Skeletal muscle tissue (tissue), 4 donors: ENCODE data around the gene PAK3. TPM values are rescaled to one million over a fixed set of nuclear protein-coding genes. Genes with fewer than 3 reads are reported as not detected.
A peak's percentile ranks its signal among the peaks of the same experiment; 100 is the strongest.

Experiments used
- H3K27ac ChIP-seq: one replicate; pipeline ENCODE4 v1.7.0; 2013; ENCODE audit warnings: mild to moderate bottlenecking, low read depth, low read length, inconsistent platforms
- H3K27me3 ChIP-seq, 3 donors: one replicate each; pipeline ENCODE4 v1.7.0; 2013; ENCODE audit warnings: low read length in 3 of 3; ENCODE audit not compliant: control insufficient read depth in 3 of 3, insufficient read depth in 3 of 3
- H3K36me3 ChIP-seq, 3 donors: one replicate each; pipeline ENCODE4 v1.7.0; 2013; ENCODE audit warnings: low read length in 3 of 3; ENCODE audit not compliant: control insufficient read depth in 3 of 3, insufficient read depth in 3 of 3
- H3K4me1 ChIP-seq, 3 donors: one replicate each; pipeline ENCODE4 v1.7.0; 2013; ENCODE audit warnings: low read length in 3 of 3, mild to moderate bottlenecking in 3 of 3; ENCODE audit not compliant: control insufficient read depth in 3 of 3, insufficient read depth in 3 of 3
- H3K4me3 ChIP-seq, 3 donors: one replicate each; pipeline ENCODE4 v1.7.0; 2013; ENCODE audit warnings: low read length in 3 of 3
- H3K9ac ChIP-seq, 3 donors: one replicate each; pipeline ENCODE4 v1.7.0; 2013; ENCODE audit warnings: low read length in 3 of 3, mild to moderate bottlenecking in 3 of 3, moderate library complexity in 2 of 3, low read depth in 1 of 3
- H3K9me3 ChIP-seq, 3 donors: one replicate each; pipeline ENCODE4 v1.7.0; 2013; ENCODE audit warnings: low read length in 3 of 3; ENCODE audit not compliant: control insufficient read depth in 3 of 3
- total RNA-seq: library from RNA; depleted of rRNA; stranded (reverse); fragments of >200 nt; gene quantifications from one replicate; pipeline ENCODE4 v1.2.3, GENCODE V29; 2014
- donor health status: Osteomylitis.

Gene PAK3
- 4.7 TPM for total RNA-seq

DNA sequence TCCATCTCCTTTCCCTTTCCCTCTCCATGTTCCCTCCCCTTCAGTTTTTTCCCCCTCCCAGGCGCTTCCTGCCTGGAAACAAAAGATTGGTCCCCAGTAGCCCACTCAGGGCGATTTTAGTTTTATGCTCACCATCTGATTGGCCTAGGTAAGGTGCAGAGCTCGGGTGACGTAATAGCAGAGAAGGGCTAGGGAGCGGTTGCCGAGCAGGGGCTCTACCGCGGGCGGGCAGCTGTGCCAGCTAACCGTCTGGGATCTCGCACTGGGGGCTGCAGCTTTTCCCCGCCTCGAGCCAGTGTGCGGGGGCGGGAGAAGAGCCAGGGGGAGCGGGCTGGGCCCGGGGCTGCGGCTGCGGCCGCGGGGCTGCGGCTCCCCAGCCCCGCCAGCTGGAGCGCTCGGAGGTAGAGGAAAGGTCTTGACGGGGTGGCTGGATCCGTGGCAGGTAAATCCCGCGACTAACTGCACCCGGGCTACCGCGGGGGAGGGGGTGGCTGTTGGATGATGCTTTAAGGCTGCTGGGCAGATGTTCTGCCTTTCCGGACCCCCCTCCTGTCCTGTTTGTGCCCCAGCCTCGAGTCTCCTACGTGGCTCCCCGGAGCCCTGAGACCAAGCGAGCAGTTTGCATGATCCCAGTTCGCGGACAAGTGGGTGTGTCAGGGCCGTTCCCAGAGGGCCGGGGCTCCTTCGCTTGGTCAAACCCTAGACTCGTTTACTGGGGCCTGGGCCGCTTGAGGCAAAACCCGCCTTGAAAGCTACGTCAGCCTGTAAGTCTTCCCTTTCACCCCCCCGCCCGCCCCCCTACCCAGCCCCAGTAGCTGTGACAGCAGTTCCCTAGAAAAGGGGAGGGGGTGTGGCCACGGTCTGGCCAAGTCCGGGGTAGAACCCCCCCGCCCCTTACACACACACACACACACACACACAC lies at the start of gene PAK3:
Gene PAK3, plus strand, starts transcription at position 218 of the 922 bp plus-strand sequence. CDS start 26,913 bp downstream, outside the sequence.
- Histone ChIP-seq H3K4me3 (peak within 1 kb of the TSS; percentile 49 to 72 (median 57)), H3K4me1 (no peaks in the 10 kb centered on the region), H3K9ac (peak within 1 kb of the TSS in 1 of 3 donors; percentile 54), H3K27me3 (peaks cover 0 to 16% (median 0%) of the 10 kb centered on the region in 3 donors), H3K9me3 (no peaks in the 10 kb centered on the region), H3K36me3 (no peaks in the 10 kb centered on the region), H3K27ac (peak within 1 kb of the TSS; percentile 58)

DNA sequence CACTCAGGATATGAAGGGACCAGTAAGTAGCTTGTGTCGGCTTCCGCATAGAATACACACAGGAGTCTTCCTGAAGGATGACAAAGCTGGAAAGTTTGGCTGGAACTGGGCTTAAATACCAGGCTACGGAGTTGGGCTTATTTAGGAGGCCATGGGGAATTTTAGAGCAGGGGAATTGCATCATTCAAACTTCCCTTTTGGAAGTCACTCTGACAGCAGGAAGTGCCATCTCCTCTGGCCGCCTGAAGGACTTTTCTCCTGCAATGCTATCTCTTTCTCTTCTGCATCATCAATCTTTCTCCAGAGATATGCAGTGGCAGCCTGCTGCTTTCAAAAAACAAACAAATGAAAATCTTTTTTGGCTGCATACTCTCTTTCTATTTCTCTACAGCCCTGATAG lies 48.4 kb upstream of the PAK3 start:
- Histone ChIP-seq H3K4me1 (no peaks in the 10 kb centered on the region), H3K36me3 (no peaks in the 10 kb centered on the region), H3K9me3 (no peaks in the 10 kb centered on the region), H3K4me3 (no peak overlapping the region), H3K9ac (no peak overlapping the region), H3K27ac (no peak overlapping the region), H3K27me3 (peaks cover 0 to 10% (median 0%) of the 10 kb centered on the region in 3 donors)

- Histone ChIP-seq H3K36me3 (no peaks in the 10 kb centered on the region), H3K9ac (no peak overlapping the region), H3K4me3 (no peak overlapping the region), H3K9me3 (no peaks in the 10 kb centered on the region), H3K27me3 (peaks cover 0 to 3% (median 0%) of the 10 kb centered on the region in 3 donors), H3K4me1 (no peaks in the 10 kb centered on the region), H3K27ac (no peak overlapping the region)
Measured at GRCh38 chrX:111052478-111052877, 43.5 kb upstream of the PAK3 start.

GRCh38 chrX:111071542-111072277 lies 24.3 kb upstream of the PAK3 start:
- H3K4me3 ChIP-seq, result no peak overlapping the region
- H3K36me3 ChIP-seq, result no peaks in the 10 kb centered on the region
- no peak overlapping the region for H3K27ac ChIP-seq
- no peak overlapping the region for H3K9ac ChIP-seq
- H3K27me3 ChIP-seq, result peaks cover 0 to 13% (median 0%) of the 10 kb centered on the region in 3 donors
- no peaks in the 10 kb centered on the region for H3K4me1 ChIP-seq
- H3K9me3 ChIP-seq, result no peaks in the 10 kb centered on the region

DNA sequence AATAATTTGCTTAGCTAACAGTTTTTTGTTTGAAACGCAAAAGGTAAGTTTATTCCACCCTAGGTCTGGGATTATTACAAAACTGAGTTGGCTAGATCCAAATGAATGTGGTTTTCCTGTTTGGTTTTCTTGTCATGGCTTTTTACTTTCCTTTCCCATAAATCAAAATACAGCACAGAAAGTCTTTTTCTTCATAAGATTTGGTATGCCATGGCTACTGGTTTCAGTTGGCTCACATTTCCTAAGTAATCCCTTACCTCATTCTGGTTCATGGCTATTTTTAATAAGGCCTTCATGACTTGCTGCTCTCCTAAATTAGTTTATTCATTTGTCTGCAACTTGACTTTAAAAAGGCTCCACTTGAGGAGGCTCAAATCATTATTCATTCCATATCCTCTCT lies 12.9 kb upstream of the PAK3 start:
- Histone ChIP-seq H3K36me3 (no peaks in the 10 kb centered on the region), H3K9me3 (no peaks in the 10 kb centered on the region), H3K27me3 (peaks cover 0 to 4% (median 0%) of the 10 kb centered on the region in 3 donors), H3K9ac (no peak overlapping the region), H3K27ac (no peak overlapping the region), H3K4me3 (no peak overlapping the region), H3K4me1 (no peaks in the 10 kb centered on the region)

- H3K27ac ChIP-seq, result no peak overlapping the region
- no peaks in the 10 kb centered on the region for H3K4me1 ChIP-seq
- no peak overlapping the region for H3K9ac ChIP-seq
- H3K27me3 ChIP-seq, result peaks cover 0 to 18% (median 5%) of the 10 kb centered on the region in 3 donors
- H3K36me3 ChIP-seq, result no peaks in the 10 kb centered on the region
- no peak overlapping the region for H3K4me3 ChIP-seq
- H3K9me3 ChIP-seq, result no peaks in the 10 kb centered on the region
Measured at GRCh38 chrX:111086591-111087006, 9.4 kb upstream of the PAK3 start.

DNA sequence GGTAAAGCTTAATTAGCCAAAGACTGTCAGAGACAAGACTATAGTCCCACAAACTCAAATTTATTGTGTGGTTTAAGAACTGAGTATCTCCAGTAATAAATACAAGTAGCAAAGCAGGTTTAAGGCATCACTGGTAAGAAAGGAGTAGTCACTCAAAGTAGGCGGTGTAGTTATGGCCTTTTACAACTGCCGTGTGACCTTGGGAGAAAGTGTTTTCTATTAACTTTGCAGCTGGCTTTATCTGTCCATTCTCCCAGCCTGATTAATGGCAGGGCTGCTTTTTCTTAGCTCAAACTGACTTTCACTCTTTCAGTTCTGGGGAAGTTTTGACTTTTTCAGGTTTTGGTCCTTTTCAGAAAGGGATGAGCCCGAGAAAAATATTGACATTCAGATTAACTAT lies 7.4 kb upstream of the PAK3 start:
- no peak overlapping the region for H3K9ac ChIP-seq
- H3K9me3 ChIP-seq, result no peaks in the 10 kb centered on the region
- H3K4me3 ChIP-seq, result no peak overlapping the region
- no peak overlapping the region for H3K27ac ChIP-seq
- no peaks in the 10 kb centered on the region for H3K4me1 ChIP-seq
- no peaks in the 10 kb centered on the region for H3K36me3 ChIP-seq
- H3K27me3 ChIP-seq, result peaks cover 0 to 22% (median 5%) of the 10 kb centered on the region in 3 donors

DNA sequence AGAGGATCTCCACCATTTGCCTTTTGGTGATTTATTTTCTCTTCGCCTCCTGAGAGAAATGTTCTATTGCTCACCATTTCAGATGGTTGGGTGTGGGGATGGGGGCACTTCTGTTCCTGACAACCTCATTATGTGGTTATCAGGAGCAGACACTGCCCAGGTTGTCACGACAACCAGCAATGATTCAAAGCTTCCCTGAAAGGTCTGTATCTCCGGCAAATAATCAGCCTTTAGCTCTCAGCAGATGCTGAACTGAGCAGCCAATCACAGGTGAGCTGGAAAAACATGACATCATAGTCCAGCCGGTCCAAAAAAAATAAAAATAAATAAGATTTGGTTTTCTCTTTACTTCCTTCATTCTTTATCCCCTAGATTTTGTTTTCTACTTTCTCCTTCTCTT lies 5.5 kb upstream of the PAK3 start:
- H3K27ac ChIP-seq, result no peak overlapping the region
- no peaks in the 10 kb centered on the region for H3K36me3 ChIP-seq
- H3K4me3 ChIP-seq, result no peak overlapping the region
- no peak overlapping the region for H3K9ac ChIP-seq
- H3K27me3 ChIP-seq, result peaks cover 0 to 23% (median 5%) of the 10 kb centered on the region in 3 donors
- no peaks in the 10 kb centered on the region for H3K4me1 ChIP-seq
- no peaks in the 10 kb centered on the region for H3K9me3 ChIP-seq

DNA sequence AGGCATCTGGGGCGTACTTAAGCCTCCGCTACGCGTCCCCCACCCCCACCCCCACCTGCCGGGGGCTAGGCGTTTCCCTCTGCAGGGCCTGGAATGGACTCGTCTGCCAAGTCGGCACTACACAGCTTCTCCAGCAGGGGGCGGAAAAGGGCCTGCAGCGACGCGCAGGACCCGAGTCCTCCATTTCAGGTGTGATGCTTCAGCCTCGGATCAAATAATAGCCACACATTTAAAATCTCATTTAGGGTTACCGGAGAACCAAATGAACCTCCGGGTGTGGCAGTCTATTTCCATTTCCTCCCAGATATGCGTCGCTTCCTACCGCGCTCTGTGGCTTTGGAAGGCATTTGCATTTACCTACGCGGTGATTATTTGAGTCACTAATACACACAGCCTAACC lies 2.9 kb downstream of the PAK3 start:
- Histone ChIP-seq H3K9me3 (no peaks in the 10 kb centered on the region), H3K4me1 (no peaks in the 10 kb centered on the region), H3K27ac (no peak overlapping the region), H3K27me3 (peaks cover 0 to 10% (median 0%) of the 10 kb centered on the region in 3 donors), H3K4me3 (no peak overlapping the region), H3K36me3 (no peaks in the 10 kb centered on the region), H3K9ac (no peak overlapping the region)

DNA sequence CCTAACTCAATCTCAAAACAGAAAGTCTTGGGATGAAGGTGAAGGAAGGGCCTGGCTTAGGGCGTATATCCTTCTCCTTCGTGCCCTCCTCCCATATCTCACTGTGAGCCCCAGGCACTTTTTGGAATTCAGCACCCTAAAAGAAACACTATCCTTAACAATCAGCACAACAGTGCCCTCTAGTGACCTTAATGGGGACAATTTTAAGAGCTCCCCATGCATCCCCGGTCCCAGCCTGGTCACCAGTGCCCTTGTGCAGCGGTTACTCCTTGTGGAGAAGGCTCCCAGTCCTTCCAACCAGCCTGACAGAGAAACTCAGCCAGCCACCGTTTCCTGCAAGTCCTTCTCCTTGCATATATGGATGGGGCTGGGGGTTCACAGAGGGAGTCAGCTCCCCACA lies 4.2 kb downstream of the PAK3 start:
- Histone ChIP-seq H3K4me3 (no peak overlapping the region), H3K27me3 (peaks cover 0 to 10% (median 0%) of the 10 kb centered on the region in 3 donors), H3K27ac (no peak overlapping the region), H3K4me1 (no peaks in the 10 kb centered on the region), H3K9ac (no peak overlapping the region), H3K9me3 (no peaks in the 10 kb centered on the region), H3K36me3 (no peaks in the 10 kb centered on the region)
